Measurements from ENCODE around the gene ITIH4. TPM values are rescaled to one million over a fixed set of nuclear protein-coding genes. Genes with fewer than 3 reads are reported as not detected.

ITIH4 gene
- total RNA-seq, 3 donors from 2014 or later (not counting 1 experiment from before 2014, with no cell fraction given) = 28.2 to 33.0 (median 32.8) TPM

- H3K27ac Mint-ChIP-seq = peak overlapping the region in 1 of 2 donors; percentile 64
- intact Hi-C loops (cut with micrococcal nuclease) = no loop called here
- peaks cover 46 to 65% of the 10 kb centered on the region in 2 donors for H3K4me1 Mint-ChIP-seq
- Histone ChIP-seq H3K27ac (ENCODE audit: low read length) (no peak overlapping the region), H3K27me3 (ENCODE audit: control insufficient read depth, insufficient read depth, low read length) (no peaks in the 10 kb centered on the region), H3K4me3 (ENCODE audit: low read length) (no peak overlapping the region), H3K36me3 (ENCODE audit: control insufficient read depth, insufficient read depth, low read length) (no peaks in the 10 kb centered on the region), H3K9me3 (ENCODE audit: control insufficient read depth, insufficient read depth, low read length) (no peaks in the 10 kb centered on the region), H3K4me1 (ENCODE audit: control insufficient read depth, insufficient read depth, low read length) (peaks cover 15% of the 10 kb centered on the region)
- WGBS (ENCODE audit: insufficient coverage) = 80% methylated on average over 8 of the region's 8 CpGs
- no peaks in the 10 kb centered on the region for H3K27me3 Mint-ChIP-seq (ENCODE audit: low read depth in 2 of 2)
- no peak for TF ChIP-seq CTCF (IDR thresholded peaks at IDR 0.05)
- DNase-seq = no peak
- no peaks in the 10 kb centered on the region for H3K36me3 Mint-ChIP-seq
- ATAC-seq = peak in 2 of 3 donors; percentile 38 to 58
- H3K4me3 Mint-ChIP-seq = peak overlapping the region; percentile 2
- no peaks in the 10 kb centered on the region for H3K9me3 Mint-ChIP-seq
These were observed 43.1 kb upstream of the ITIH4 start for GRCh38 chr3:52873433-52874159.

GRCh38 chr3:52872245-52872644 is 41.8 kb upstream of the ITIH4 start:
- Mint-ChIP-seq H3K9me3 (no peaks in the 10 kb centered on the region), H3K4me1 (peaks cover 46 to 70% of the 10 kb centered on the region in 2 donors), H3K4me3 (no peak overlapping the region), H3K36me3 (no peaks in the 10 kb centered on the region), H3K27me3 (ENCODE audit: low read depth in 2 of 2) (no peaks in the 10 kb centered on the region), H3K27ac (peak overlapping the region; percentile 5 to 24)
- Histone ChIP-seq H3K4me3 (ENCODE audit: low read length) (no peak overlapping the region), H3K27me3 (ENCODE audit: control insufficient read depth, insufficient read depth, low read length) (no peaks in the 10 kb centered on the region), H3K9me3 (ENCODE audit: control insufficient read depth, insufficient read depth, low read length) (no peaks in the 10 kb centered on the region), H3K27ac (ENCODE audit: low read length) (no peak overlapping the region), H3K36me3 (ENCODE audit: control insufficient read depth, insufficient read depth, low read length) (no peaks in the 10 kb centered on the region), H3K4me1 (ENCODE audit: control insufficient read depth, insufficient read depth, low read length) (peaks cover 15% of the 10 kb centered on the region)
- intact Hi-C loops (cut with micrococcal nuclease) = no loop called here
- DNase-seq (no peak), ATAC-seq (no peak)
- WGBS (ENCODE audit: insufficient coverage) = 100% methylated on average over 3 of the region's 3 CpGs
- TF ChIP-seq CTCF (IDR thresholded peaks at IDR 0.05) = no peak

GRCh38 chr3:52871761-52872160 is 41.3 kb upstream of the ITIH4 start:
- intact Hi-C loops (cut with micrococcal nuclease) = no loop called here
- Mint-ChIP-seq H3K27me3 (ENCODE audit: low read depth in 2 of 2) (no peaks in the 10 kb centered on the region), H3K4me3 (no peak overlapping the region), H3K9me3 (no peaks in the 10 kb centered on the region), H3K27ac (peak overlapping the region; percentile 5 to 24), H3K36me3 (no peaks in the 10 kb centered on the region), H3K4me1 (peaks cover 46 to 70% of the 10 kb centered on the region in 2 donors)
- H3K4me3 ChIP-seq (ENCODE audit: low read length) = no peak overlapping the region
- DNase-seq (no peak), ATAC-seq (no peak)
- no peaks in the 10 kb centered on the region for H3K27me3 ChIP-seq (ENCODE audit: control insufficient read depth, insufficient read depth, low read length)
- no peak for TF ChIP-seq CTCF (IDR thresholded peaks at IDR 0.05)
- H3K4me1 ChIP-seq (ENCODE audit: control insufficient read depth, insufficient read depth, low read length) = peaks cover 15% of the 10 kb centered on the region
- WGBS (ENCODE audit: insufficient coverage) = 87% methylated on average over 9 of the region's 9 CpGs
- no peaks in the 10 kb centered on the region for H3K9me3 ChIP-seq (ENCODE audit: control insufficient read depth, insufficient read depth, low read length)
- H3K36me3 ChIP-seq (ENCODE audit: control insufficient read depth, insufficient read depth, low read length) = no peaks in the 10 kb centered on the region
- H3K27ac ChIP-seq (ENCODE audit: low read length) = no peak overlapping the region

- Histone ChIP-seq H3K4me3 (ENCODE audit: low read length) (no peak overlapping the region), H3K27me3 (ENCODE audit: control insufficient read depth, insufficient read depth, low read length) (no peaks in the 10 kb centered on the region), H3K27ac (ENCODE audit: low read length) (no peak overlapping the region), H3K36me3 (ENCODE audit: control insufficient read depth, insufficient read depth, low read length) (no peaks in the 10 kb centered on the region), H3K4me1 (ENCODE audit: control insufficient read depth, insufficient read depth, low read length) (peaks cover 11% of the 10 kb centered on the region), H3K9me3 (ENCODE audit: control insufficient read depth, insufficient read depth, low read length) (no peaks in the 10 kb centered on the region)
- H3K36me3 Mint-ChIP-seq = no peaks in the 10 kb centered on the region
- no peak for TF ChIP-seq CTCF (IDR thresholded peaks at IDR 0.05)
- no peak for ATAC-seq
- DNase-seq = no peak
- no peaks in the 10 kb centered on the region for H3K27me3 Mint-ChIP-seq (ENCODE audit: low read depth in 2 of 2)
- H3K4me1 Mint-ChIP-seq = peaks cover 49 to 69% of the 10 kb centered on the region in 2 donors
- H3K9me3 Mint-ChIP-seq = no peaks in the 10 kb centered on the region
- intact Hi-C loops (cut with micrococcal nuclease) = no loop called here
- H3K27ac Mint-ChIP-seq = no peak overlapping the region
- H3K4me3 Mint-ChIP-seq = no peak overlapping the region
- WGBS (ENCODE audit: insufficient coverage) = 93% methylated on average over 10 of the region's 10 CpGs
These were observed 40.0 kb upstream of the ITIH4 start for GRCh38 chr3:52870471-52870870.

All from natural killer cell (primary cell).